ENCODE results near the gene WDR82.

WDR82 gene

DNA sequence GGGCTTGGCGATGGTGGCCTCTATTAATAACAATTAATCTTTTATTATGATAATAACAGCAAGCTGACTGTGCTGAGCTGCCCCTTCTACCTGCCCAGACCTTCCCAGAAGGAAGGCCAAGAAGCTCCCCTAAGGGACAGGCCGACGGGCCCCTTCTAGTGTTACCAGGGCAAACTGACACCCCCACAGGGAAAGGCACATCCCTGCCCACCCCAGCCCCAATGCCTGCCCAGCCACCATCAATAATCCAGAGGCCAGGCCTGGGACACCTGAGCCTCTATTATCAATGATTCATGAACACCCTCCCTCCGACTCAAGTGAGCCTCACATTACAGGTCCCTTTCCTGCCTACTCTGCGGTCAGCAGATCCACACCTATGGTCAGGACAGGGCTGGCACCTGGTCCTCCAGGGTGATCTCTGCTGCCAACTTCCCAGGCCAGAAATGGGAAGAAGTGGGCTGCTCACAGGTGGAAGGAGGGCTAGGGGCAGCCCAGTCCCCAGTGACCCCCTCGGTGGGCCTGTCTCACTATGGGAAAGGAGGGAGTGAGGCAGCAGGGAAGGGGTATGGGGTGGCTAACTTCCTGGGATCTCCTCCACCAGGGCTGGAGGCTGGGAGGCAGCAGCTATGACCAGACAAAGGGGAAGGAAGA lies 41.3 kb downstream of the WDR82 start:
- no peak for DNase-seq (ENCODE audit: low read depth)
- H3K4me3 ChIP-seq (ENCODE audit: low read depth, low read length): peak overlapping the region; percentile 67; the same call in 1 of the 2 replicates

DNA sequence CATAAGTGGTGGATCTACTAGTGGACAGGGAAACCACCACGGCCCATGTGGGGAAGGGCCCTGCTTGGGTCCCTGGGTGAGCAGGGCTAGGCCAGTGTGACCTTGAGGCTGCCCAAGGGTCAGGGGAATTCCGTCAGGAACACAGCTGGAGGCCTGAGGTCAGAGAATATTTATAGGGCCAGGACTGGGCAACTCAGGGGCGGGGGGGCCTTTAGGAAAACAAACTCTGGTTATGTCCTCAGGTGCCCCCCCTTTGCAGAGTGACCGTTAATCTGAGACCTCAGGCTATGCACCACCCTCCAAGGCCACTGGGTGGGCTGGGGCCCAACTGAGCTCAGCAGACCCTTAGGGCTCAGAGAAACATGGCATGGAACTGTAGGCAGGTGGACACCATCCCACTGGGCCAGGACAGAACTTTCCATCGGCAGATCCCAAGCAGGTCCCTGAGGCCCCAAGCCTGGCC lies 42.0 kb downstream of the WDR82 start:
- no peak overlapping the region for H3K4me3 ChIP-seq (ENCODE audit: low read depth, low read length)
- no peak for DNase-seq (ENCODE audit: low read depth)
- TF ChIP-seq, protein P1, sequence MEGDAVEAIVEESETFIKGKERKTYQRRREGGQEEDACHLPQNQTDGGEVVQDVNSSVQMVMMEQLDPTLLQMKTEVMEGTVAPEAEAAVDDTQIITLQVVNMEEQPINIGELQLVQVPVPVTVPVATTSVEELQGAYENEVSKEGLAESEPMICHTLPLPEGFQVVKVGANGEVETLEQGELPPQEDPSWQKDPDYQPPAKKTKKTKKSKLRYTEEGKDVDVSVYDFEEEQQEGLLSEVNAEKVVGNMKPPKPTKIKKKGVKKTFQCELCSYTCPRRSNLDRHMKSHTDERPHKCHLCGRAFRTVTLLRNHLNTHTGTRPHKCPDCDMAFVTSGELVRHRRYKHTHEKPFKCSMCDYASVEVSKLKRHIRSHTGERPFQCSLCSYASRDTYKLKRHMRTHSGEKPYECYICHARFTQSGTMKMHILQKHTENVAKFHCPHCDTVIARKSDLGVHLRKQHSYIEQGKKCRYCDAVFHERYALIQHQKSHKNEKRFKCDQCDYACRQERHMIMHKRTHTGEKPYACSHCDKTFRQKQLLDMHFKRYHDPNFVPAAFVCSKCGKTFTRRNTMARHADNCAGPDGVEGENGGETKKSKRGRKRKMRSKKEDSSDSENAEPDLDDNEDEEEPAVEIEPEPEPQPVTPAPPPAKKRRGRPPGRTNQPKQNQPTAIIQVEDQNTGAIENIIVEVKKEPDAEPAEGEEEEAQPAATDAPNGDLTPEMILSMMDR (IDR thresholded peaks at IDR 0.05; ENCODE audit: insufficient read depth, low read depth, low read length, missing control alignments): peak; percentile 5

More for the DNA sequence above, 41.3 kb downstream of the WDR82 start:
- TF ChIP-seq, protein P1 (IDR thresholded peaks at IDR 0.05; ENCODE audit: insufficient read depth, low read depth, low read length, missing control alignments): no peak

DNA sequence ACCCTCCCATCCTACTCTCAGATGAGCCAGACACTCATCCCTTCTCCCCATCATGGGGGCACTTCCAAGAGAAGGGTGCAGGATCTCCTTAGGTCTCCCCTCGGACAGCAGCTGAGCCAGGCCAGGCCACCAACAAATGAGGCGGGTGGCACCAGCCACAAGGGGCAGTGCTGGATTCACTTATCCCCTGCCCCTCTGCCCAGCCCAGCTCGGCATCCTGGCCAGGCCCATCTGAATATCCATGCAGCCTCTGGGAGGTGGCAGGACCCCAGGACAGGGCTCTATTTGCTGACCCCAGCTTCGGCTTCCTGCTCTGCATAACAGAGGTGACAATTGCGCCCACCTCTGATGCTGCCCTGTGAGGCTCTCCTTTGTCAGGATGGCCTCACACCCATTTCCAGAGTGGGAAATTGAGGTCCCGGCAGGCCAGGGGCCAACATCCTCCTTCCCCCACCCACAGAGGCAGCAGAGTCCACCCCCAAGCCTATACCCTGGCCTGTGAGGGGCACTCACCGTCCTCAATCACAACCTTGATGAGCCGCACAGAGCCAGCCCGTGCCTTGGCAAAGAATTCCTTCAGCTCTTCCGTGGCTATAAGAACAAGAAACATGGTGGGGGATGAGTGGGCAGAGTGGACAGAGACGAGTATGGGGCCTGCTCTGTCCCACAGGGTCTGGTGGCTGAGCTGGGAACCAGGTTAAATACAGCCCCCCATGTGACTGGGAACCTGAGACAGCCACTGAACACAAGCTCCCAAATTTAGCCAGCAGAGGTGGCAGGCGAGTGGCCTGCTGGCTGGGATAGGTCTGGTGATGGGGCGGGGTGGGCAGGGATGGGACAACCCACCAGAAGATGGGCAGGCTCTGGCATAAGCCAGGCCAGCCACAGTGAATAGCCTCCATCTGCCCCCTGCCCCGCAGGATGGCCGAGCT lies 43.7 kb downstream of the WDR82 start:
- no peak for DNase-seq (ENCODE audit: low read depth)
- TF ChIP-seq, protein P1 (IDR thresholded peaks at IDR 0.05; ENCODE audit: insufficient read depth, low read depth, low read length, missing control alignments): no peak
- H3K4me3 ChIP-seq (ENCODE audit: low read depth, low read length): no peak overlapping the region

DNA sequence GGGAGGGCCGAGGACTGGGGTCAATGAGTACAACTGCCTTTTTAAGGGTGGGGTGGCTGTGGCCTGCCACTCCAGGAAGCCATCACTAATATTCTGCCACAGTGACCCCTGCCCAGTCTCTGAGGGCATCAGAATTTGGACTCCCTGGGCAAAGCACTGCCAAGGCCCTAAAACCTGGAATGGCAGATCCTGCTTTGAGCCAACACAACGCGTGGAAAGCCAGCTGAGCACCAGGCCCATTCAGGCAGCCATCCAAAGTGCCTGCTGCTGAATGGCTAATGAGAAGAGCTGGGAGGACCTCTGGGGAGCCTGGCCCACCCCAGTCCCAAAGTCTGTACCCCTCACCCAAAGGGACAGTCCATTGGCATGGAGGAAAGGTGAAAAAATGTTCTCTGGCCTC lies 44.5 kb downstream of the WDR82 start:
- TF ChIP-seq, protein P1 (IDR thresholded peaks at IDR 0.05; ENCODE audit: insufficient read depth, low read depth, low read length, missing control alignments): no peak
- no peak for DNase-seq (ENCODE audit: low read depth)
- no peak overlapping the region for H3K4me3 ChIP-seq (ENCODE audit: low read depth, low read length)

DNA sequence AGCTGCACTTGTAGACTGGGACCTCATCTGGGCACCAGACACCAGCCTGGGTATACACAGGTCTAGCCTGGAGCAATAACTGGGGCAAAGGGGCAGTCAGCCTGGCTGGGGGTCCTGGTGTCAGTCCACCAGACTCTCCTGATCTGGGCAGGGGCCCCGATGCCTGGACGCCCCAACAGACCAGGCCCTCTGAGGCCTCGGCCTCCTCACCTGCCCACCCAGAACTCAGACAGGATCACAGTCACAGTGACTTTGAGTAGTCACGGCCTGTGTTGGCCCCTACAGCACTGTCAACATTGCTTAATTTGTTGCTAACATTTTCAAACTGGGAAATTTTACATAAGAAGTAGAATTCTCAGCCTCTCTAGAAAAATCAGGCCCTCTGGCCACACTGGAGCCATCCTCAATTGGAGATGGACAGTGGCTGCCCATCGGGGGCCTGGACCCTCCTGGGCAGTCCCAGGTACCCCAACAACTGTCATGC lies 45.3 kb downstream of the WDR82 start:
- TF ChIP-seq, protein P1 (IDR thresholded peaks at IDR 0.05; ENCODE audit: insufficient read depth, low read depth, low read length, missing control alignments): no peak
- no peak for DNase-seq (ENCODE audit: low read depth)
- no peak overlapping the region for H3K4me3 ChIP-seq (ENCODE audit: low read depth, low read length)

DNA sequence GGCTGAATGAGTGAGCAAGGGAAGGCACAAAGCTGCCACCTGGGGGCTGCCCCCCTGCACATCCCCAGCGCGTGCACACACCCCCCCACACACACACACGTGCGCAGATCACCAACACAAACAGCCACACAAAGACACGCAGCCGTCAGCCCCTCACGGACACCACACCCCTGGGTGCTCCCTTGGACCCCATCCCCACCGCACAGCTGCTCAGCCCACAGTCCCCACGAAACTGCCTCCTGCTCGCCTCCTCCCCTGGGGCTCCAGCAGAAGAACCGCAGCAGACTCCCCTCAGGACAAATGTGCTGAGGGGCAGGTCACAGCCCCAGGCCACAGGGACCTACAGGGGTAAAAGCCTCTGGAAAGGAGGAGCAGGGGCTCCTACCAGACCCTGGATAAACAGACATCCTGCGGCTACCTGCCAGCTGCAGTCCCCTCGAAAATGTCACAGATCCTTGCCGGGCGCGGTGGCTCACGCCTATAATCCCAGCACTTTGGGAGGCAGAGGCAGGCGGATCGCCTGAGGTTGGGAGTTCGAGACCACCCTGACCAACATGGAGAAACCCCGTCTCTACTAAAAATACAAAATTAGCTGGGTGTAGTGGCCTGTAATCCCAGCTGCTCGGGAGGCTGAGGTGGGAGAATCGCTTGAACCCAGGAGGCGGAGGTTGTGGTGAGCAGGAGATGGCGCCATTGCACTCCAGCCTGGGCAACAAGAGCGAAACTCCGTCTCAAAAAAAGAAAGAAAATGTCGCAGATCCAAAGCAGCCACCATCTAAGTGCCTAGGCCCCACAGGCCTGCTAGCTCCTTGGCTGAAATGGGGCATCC lies 46.0 kb downstream of the WDR82 start:
- no peak for DNase-seq (ENCODE audit: low read depth)
- no peak overlapping the region for H3K4me3 ChIP-seq (ENCODE audit: low read depth, low read length)
- TF ChIP-seq, protein P1 (IDR thresholded peaks at IDR 0.05; ENCODE audit: insufficient read depth, low read depth, low read length, missing control alignments): no peak

Measured in GM12865 (cell line).